RCC 7860 (cell line): Measurements from ENCODE around the gene LHX6.
A peak's percentile ranks its signal among the peaks of the same experiment; 100 is the strongest.

Experiments used
- DNase-seq: peaks from one replicate; pipeline ENCODE4 v3.0.0-alpha.2; 2015; ENCODE audit warnings: low spot score
- FAIRE-seq: peaks from 2 replicates; lab custom pipeline; 2012; peaks lifted over from hg19 to GRCh38; lab: Jason Lieb, UNC

Gene LHX6

DNA sequence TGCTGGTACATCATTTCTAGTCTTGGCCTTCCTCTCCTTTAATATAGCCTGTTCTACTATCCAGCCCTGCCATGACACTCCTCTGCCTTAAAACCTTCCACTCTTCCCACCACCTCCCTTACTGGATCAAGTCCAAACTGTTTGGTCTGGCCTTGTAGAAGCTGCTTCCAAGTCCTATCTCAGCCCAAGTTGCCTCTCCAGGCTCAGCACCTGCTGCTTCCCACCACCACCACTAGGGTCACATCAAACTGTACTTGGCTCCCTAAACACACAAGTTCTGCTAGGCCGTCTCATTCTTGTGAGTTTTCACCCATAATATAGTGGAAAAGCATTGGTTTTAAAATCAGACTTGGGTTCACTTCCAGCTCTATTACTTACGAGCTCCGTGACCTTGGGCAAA, 70.6 kb downstream of the LHX6 start:
- FAIRE-seq (no peak), DNase-seq (peak; percentile 34)

DNA sequence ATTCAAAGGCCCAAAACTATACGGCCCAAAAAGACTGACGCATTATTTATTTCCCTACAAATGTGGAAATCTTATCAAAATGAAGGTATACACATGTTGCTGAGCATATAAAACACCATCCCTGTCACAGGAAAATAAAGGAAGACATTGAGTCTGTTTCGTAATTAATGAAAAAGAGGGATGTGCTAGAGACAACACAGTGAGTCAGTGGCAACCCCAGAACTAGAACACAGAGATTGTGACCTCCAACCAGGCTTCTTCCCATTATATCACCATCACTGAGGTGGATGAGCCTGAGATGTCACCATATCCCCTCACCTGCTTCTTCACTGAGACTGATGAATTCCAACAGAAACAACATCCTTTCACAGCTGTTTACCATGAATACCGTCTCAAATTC, 73.0 kb downstream of the LHX6 start:
- FAIRE-seq (no peak), DNase-seq (no peak)
